GM10248 (cell line): Measurements from ENCODE around the gene AATF.

ENCODE experiments used
- CTCF ChIA-PET: fragments of 300-600 bp; sonication (Branson Sonifier 250); formaldehyde crosslinking; extraction: SDS; loops from one replicate; lab custom pipeline; 2021; ENCODE audit warnings: antibody characterized with exemption; lab: Yijun Ruan, JAX
- POLR2A ChIA-PET: fragments of 350-650 bp; sonication (Branson Sonifier 250); formaldehyde crosslinking; extraction: SDS; loops from one replicate; lab custom pipeline; 2020; ENCODE audit warnings: antibody characterized with exemption; lab: Yijun Ruan, JAX
- DNase-seq: peaks from one replicate; pipeline ENCODE4 v3.0.0; 2012; ENCODE audit errors: extremely low spot score
- CTCF ChIP-seq: IDR thresholded peaks from 2 replicates; pipeline ENCODE4 v1.5.1; 2012; ENCODE audit warnings: mild to moderate bottlenecking, low read depth; ENCODE audit errors: extremely low read depth, missing control alignments, control extremely low read depth

AATF gene

DNA sequence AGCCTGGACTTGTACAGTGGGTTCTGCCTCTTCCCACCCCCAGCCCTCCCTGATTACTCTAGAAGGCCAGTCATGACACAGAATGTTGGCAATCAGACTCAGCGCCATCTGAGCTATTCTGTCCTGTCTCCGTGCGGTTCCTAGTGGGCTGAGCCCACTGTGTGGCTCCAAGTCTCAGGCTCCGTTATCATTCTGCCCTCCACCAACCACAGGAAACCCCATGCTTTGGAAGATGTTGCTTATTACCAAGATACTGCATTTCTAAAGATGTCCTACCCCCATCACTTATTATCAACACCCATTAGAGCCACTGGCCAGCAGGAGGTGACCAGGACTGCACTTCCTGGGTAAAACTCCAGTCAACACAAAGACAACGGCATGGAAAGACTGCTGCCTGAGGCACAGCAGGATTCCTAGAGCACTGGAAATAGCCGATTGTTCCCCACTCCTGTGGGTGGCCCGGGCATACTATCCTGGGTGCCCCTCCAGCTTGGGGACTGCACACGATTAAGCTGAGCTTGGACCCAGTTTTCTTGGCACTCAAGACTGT lies 133.6 kb downstream of the AATF start:
- CTCF ChIA-PET, result interaction anchor here (1.0 kb wide), 2 partner anchors 15 to 34 kb away, joined by 3 read pairs; no protein-coding TSS in a partner anchor

DNA sequence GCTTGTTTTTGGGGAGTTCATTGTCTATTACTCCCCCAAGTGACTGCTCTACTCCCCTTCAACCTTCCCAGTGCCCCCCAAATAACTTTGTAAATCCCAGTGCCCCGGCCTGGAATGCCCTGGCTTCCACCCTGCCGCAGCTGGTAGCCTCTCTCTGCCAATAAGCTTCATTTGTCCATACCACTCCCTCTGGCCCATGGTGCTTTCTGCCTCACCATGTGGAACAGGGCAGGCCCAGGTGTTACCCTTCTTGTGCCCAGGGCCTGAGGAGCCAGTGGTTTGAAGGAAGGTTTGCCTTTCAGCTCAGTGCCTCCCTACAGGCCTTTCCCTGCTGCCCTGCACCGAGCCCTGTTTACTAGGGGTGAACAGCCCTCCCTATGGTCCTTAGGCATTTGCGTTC lies 134.2 kb downstream of the AATF start:
- CTCF ChIA-PET, result interaction anchor here (1.0 kb wide), 1 partner anchor 15 kb away, joined by 3 read pairs; no protein-coding TSS in a partner anchor
- no peak for DNase-seq
- POLR2A ChIA-PET, result no interaction called here
- no peak for TF ChIP-seq CTCF

More for the DNA sequence above, 133.6 kb downstream of the AATF start:
- TF ChIP-seq CTCF, result no peak
- no peak for DNase-seq
- POLR2A ChIA-PET, result no interaction called here

GRCh38 chr17:37083456-37083855 lies 134.7 kb downstream of the AATF start:
- no peak for DNase-seq
- ChIA-PET POLR2A (no interaction called here), CTCF (no interaction called here)
- no peak for TF ChIP-seq CTCF

DNA sequence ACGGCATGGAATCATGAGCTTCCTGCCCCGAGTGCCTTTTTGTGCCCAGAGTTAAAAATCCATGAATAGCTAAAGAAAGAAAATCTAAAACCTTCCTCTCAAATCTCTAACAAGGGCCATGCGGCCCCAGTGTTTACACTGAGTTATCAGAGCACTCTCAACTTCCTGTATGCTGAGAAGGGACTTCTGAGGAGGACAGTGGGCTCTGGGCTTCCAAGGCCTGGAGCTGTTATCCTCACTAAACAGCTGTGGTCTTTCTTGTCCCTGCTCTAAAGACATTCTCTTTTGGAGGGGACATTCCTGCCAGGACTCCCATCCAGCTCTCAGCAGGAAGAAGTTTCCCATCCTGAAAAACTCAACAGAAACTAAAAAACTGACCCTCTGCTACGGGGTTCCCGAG lies 135.6 kb downstream of the AATF start:
- no peak for TF ChIP-seq CTCF
- POLR2A ChIA-PET, result no interaction called here
- CTCF ChIA-PET, result interaction anchor here (1.2 to 1.9 kb wide), 3 partner anchors 11 to 86 kb away, joined by 3 to 6 read pairs (median 3); no protein-coding TSS in a partner anchor
- DNase-seq, result no peak

GRCh38 chr17:37086334-37086733 lies 137.6 kb downstream of the AATF start:
- ChIA-PET POLR2A (no interaction called here), CTCF (interaction anchor here (1.5 to 1.8 kb wide), 2 partner anchors 19 to 485 kb away, joined by 4 read pairs; partner anchors contain the start of gene MRM1)
- TF ChIP-seq CTCF, result no peak
- no peak for DNase-seq

DNA sequence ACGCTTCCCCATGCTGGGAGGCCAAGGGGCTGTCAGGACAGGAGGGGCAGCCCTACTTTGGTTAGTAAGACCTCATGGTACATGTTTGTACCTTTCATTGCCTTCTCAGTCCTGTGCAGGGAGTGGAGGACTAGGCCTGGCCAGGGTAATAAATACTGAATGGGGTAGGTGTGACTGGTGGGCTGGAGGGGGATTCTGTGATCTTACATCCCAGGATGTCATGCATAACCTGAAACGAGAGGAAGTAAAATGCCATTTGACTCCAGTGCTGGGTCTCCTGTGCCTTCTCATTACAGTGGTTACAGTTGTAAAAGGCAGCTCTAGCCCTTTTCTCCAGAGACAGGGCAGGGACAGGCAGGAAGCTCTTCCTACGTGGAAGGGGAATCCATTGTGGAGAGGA lies 138.2 kb downstream of the AATF start:
- ChIA-PET CTCF (interaction anchor here (1.8 kb wide), 1 partner anchor 485 kb away, joined by 4 read pairs; the partner anchor contains the start of gene MRM1), POLR2A (no interaction called here)
- no peak for TF ChIP-seq CTCF
- no peak for DNase-seq
